H1 (cell line): ENCODE results near the gene PKD1. TPM values are rescaled to one million over a fixed set of nuclear protein-coding genes. Genes with fewer than 3 reads are reported as not detected.

ENCODE experiments used
- JUN ChIP-seq: IDR thresholded peaks from 2 replicates; pipeline ENCODE4 v1.6.1; 2011; ENCODE audit warnings: low read depth, mild to moderate bottlenecking, improper control_type of control experiment, low read length
- PHF8 ChIP-seq: fragments of 200-600 bp; sonication (generic); conservative IDR thresholded peaks from 2 replicates; pipeline ENCODE4 v1.7.1; 2012; ENCODE audit warnings: low read depth, mild to moderate bottlenecking, inconsistent platforms, low read length, moderate library complexity
- POLR2A ChIP-seq, 2 experiments: IDR thresholded peaks; 1 replicate in 1 of 2; 2 replicates in 1 of 2; pipeline ENCODE4 v1.6.1; 2011; ENCODE audit warnings: low read depth in 2 of 2, low read length in 2 of 2, mild to moderate bottlenecking in 2 of 2; ENCODE audit errors: control extremely low read depth in 1 of 2
- SP1 ChIP-seq: IDR thresholded peaks from 2 replicates; pipeline ENCODE4 v1.6.1; 2011; ENCODE audit warnings: low read depth, low read length
- polyA plus RNA-seq, 7 experiments: library from polyadenylated mRNA; depleted of rRNA in 3 of 7; stranded (reverse) in 5 of 7; unstranded in 2 of 7; fragments of >200 nt in 5 of 7; fragments of 200-250 nt in 2 of 7; gene quantifications; 1 replicate in 5 of 7; 2 replicates in 1 of 7; 4 replicates in 1 of 7; pipeline versions ENCODE4 v1.2.1 to v1.2.3, GENCODE V29; 2011 to 2013; ENCODE audit warnings: missing spikeins in 2 of 7, mixed read lengths in 2 of 7
- total RNA-seq: library from RNA; stranded (reverse); fragmentation: NEBNext Ultra II Directional; extraction: Animal tissue kit (Norgen Biotek cat#: 25700); gene quantifications from 2 replicates; pipeline ENCODE4 v1.2.1, GENCODE V29; 2021

PKD1 gene
- total and polyA plus RNA-seq, 2 of the 8 experiments (the other 6 are each of a cell fraction or from before 2014, with no cell fraction given), result 40.6 to 52.7 TPM

DNA sequence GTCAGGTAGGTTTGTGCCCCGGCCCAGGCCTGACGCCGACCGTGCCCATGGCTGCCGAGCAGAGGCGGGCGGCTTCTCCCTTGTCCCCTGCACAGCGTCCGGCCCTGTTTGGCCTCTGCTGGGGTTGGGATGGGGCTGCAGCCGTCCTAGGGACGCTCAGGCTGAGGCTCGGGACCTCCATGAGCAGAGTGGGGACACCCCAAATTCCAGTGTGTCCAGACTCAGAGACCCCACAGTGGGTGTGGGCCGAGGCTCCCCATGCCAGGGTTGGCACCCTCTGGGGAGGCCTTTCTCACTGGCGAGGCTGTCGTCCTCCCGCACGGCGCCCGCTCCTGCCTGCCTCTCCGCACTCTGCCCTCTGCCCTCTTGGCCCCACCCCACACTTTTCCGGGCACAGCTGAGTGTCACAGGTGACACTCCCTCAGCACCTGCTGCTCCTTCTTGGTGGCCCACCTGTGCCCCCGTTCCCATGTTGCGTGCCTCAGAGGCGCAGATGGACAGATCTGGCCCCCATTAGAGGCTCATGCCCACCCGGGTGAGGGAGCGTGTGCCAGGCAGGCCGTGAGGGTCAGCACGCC lies 36.0 kb upstream of the PKD1 start (continued):
- no peak for TF ChIP-seq JUN
- TF ChIP-seq POLR2A (IDR thresholded peaks at IDR 0.05; ENCODE audit: control extremely low read depth in 1 of 2, low read depth in 2 of 2, low read length in 2 of 2), result no peak
- TF ChIP-seq PHF8, result no peak
- no peak for TF ChIP-seq SP1
- TF ChIP-seq, all 59 proteins: peak for 0
